CD4-positive, alpha-beta T cell (primary cell): ENCODE data around the gene RALGPS2. TPM values are rescaled to one million over a fixed set of nuclear protein-coding genes. Genes with fewer than 3 reads are reported as not detected.

ENCODE experiments used
- ATAC-seq: fragments of 200-7000 bp; cut with Tn5 transposase; one replicate; pipeline ENCODE4 v1.10.0; 2022; ENCODE audit warnings: mild to moderate bottlenecking; ENCODE audit not compliant: poor library complexity
- CTCF ChIA-PET: fragments of 350-600 bp; sonication (Branson Sonifier 250); formaldehyde crosslinking; loops from one replicate; lab custom pipeline; 2021; ENCODE audit warnings: antibody characterized with exemption, inconsistent platforms; lab: Charles Lee
- POLR2A ChIA-PET: fragments of 350-600 bp; sonication (Branson Sonifier 250); formaldehyde crosslinking; loops from one replicate; lab custom pipeline; 2021; ENCODE audit warnings: antibody characterized with exemption, inconsistent platforms; lab: Charles Lee
- DNase-seq, 14 experiments: peaks; one replicate each; pipeline ENCODE4 v3.0.0-alpha.2; 2013 to 2020; ENCODE audit warnings: mixed read lengths in 2 of 14
- H3K27ac ChIP-seq, 2 donors: one replicate each; pipeline versions ENCODE4 v1.5.1 to v1.7.0; 2013; ENCODE audit warnings: low read length in 2 of 2, low read depth in 1 of 2, mild to moderate bottlenecking in 1 of 2
- H3K27me3 ChIP-seq, 2 experiments: 1 replicate in 1 of 2; 2 replicates in 1 of 2; pipeline versions ENCODE4 v1.6.1 to v1.7.0; 2013; ENCODE audit warnings: low read length in 2 of 2, control low read depth in 1 of 2, mild to moderate bottlenecking in 1 of 2, moderate library complexity in 1 of 2; ENCODE audit not compliant: insufficient read depth in 2 of 2, control insufficient read depth in 1 of 2
- H3K36me3 ChIP-seq: one replicate; pipeline ENCODE4 v1.6.1; 2013; ENCODE audit warnings: low read length, control low read depth; ENCODE audit not compliant: insufficient read depth
- H3K4me1 ChIP-seq: one replicate; pipeline ENCODE4 v1.6.1; 2013; ENCODE audit warnings: low read length, control low read depth; ENCODE audit not compliant: insufficient read depth
- H3K4me3 ChIP-seq: one replicate; pipeline ENCODE4 v1.5.1; 2013; ENCODE audit warnings: mild to moderate bottlenecking, low read length, moderate library complexity
- H3K9me3 ChIP-seq, 2 experiments: 1 replicate in 1 of 2; 2 replicates in 1 of 2; pipeline versions ENCODE4 v1.6.1 to v1.7.0; 2013; ENCODE audit warnings: low read length in 2 of 2, mild to moderate bottlenecking in 2 of 2, control low read depth in 1 of 2, moderate library complexity in 1 of 2; ENCODE audit not compliant: control insufficient read depth in 1 of 2, insufficient read depth in 1 of 2
- H3K27ac Mint-ChIP-seq: one replicate; pipeline ENCODE4 v1.8.0; 2020; ENCODE audit warnings: mixed read lengths
- H3K27me3 Mint-ChIP-seq: one replicate; pipeline ENCODE4 v1.8.0; 2021; ENCODE audit warnings: mixed read lengths
- H3K36me3 Mint-ChIP-seq: one replicate; pipeline ENCODE4 v1.8.0; 2021; ENCODE audit warnings: low read depth, mixed read lengths
- H3K4me1 Mint-ChIP-seq: one replicate; pipeline ENCODE4 v1.8.0; 2021; ENCODE audit warnings: low read depth, mixed read lengths
- H3K4me3 Mint-ChIP-seq: one replicate; pipeline ENCODE4 v1.8.0; 2020; ENCODE audit warnings: mild to moderate bottlenecking, mixed read lengths
- H3K9me3 Mint-ChIP-seq: one replicate; pipeline ENCODE4 v1.8.0; 2020; ENCODE audit warnings: mixed read lengths
- intact Hi-C, 2 experiments: fragments of 100-400 bp; cut with DNase I in 1 of 2; cut with micrococcal nuclease in 1 of 2; formaldehyde crosslinking; loops; one replicate each; pipeline versions ENCODE4 v1.15.1 to v1.9.0; 2023 to 2025; cut with DNase I, micrococcal nuclease
- total RNA-seq, 174 experiments: library from RNA in 2 of 174; stranded (reverse) in 2 of 174; gene quantifications; one replicate each; pipeline ENCODE4 v1.2.3 and lab custom pipeline; 2021 to 2026
- TF ChIP-seq, protein P1 (sequence below): fragments of 200-600 bp; IDR thresholded peaks from one replicate; pipeline ENCODE4 v1.8.0; 2022; ENCODE audit warnings: antibody characterized with exemption, mild to moderate bottlenecking

The RALGPS2 gene
- total RNA-seq, 2 experiments from 2014 or later, result 8.6 to 10.8 TPM

DNA sequence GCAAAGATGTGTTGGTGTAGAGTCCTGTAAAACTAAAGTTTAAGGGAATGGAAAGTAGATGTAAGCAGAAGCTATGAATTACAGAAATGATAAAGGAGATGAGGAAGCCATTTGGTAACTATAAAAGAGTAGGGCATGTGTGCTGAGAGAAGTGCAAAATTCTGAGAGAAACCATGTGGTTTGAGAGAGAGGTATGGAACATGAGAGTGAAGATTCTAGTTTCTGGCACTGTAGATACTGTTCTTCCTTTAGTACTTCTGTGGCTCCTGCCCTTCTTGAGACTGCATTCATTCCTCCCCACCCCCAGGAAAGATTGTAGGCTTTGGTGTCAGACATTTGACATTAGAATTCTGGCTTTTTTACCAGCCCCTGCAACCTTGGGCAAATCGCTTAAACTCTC, 15.4 kb downstream of the RALGPS2 start:
- DNase-seq (no peak), ATAC-seq (no peak)
- CTCF ChIA-PET, result no interaction called here
- no peaks in the 10 kb centered on the region for H3K4me1 ChIP-seq
- Mint-ChIP-seq H3K4me3 (no peak overlapping the region), H3K9me3 (no peaks in the 10 kb centered on the region), H3K27me3 (no peaks in the 10 kb centered on the region), H3K27ac (no peak overlapping the region), H3K36me3 (peaks cover 66% of the 10 kb centered on the region), H3K4me1 (no peaks in the 10 kb centered on the region)
- peaks cover 0 to 4% of the 10 kb centered on the region in 2 experiments for H3K9me3 ChIP-seq
- intact Hi-C loops, result no loop called here
- H3K36me3 ChIP-seq, result no peaks in the 10 kb centered on the region
- H3K27ac ChIP-seq, result no peak overlapping the region
- no peaks in the 10 kb centered on the region for H3K27me3 ChIP-seq
- TF ChIP-seq, protein P1, sequence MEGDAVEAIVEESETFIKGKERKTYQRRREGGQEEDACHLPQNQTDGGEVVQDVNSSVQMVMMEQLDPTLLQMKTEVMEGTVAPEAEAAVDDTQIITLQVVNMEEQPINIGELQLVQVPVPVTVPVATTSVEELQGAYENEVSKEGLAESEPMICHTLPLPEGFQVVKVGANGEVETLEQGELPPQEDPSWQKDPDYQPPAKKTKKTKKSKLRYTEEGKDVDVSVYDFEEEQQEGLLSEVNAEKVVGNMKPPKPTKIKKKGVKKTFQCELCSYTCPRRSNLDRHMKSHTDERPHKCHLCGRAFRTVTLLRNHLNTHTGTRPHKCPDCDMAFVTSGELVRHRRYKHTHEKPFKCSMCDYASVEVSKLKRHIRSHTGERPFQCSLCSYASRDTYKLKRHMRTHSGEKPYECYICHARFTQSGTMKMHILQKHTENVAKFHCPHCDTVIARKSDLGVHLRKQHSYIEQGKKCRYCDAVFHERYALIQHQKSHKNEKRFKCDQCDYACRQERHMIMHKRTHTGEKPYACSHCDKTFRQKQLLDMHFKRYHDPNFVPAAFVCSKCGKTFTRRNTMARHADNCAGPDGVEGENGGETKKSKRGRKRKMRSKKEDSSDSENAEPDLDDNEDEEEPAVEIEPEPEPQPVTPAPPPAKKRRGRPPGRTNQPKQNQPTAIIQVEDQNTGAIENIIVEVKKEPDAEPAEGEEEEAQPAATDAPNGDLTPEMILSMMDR, result no peak
- POLR2A ChIA-PET, result no interaction called here
- H3K4me3 ChIP-seq, result no peak overlapping the region

DNA sequence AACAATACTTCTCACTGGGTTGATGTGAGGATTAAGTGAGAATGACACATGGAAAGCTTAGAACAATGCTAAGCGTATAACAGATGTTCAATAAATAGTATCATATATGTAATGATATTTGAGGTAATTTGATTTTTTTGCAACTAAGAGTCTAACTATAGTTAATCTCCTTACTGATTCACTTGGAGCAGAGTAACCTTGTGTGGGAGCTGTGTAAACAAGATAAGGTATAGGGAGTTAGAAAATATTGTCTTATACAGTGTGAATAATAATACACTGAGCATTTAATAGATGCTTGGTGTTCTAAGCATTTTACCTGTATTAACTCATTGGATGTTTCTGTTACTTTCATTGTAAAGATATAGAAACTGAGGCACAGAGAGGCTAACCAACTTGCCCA, 15.9 kb downstream of the RALGPS2 start:
- Histone ChIP-seq H3K27ac (no peak overlapping the region), H3K27me3 (no peaks in the 10 kb centered on the region), H3K4me3 (no peak overlapping the region), H3K36me3 (no peaks in the 10 kb centered on the region), H3K9me3 (peaks cover 0 to 4% of the 10 kb centered on the region in 2 experiments), H3K4me1 (no peaks in the 10 kb centered on the region)
- DNase-seq, result no peak
- TF ChIP-seq, protein P1, result no peak
- H3K4me1 Mint-ChIP-seq, result no peaks in the 10 kb centered on the region
- no peaks in the 10 kb centered on the region for H3K27me3 Mint-ChIP-seq
- H3K9me3 Mint-ChIP-seq, result no peaks in the 10 kb centered on the region
- intact Hi-C loops, result no loop called here
- H3K36me3 Mint-ChIP-seq, result peaks cover 66% of the 10 kb centered on the region
- H3K4me3 Mint-ChIP-seq, result no peak overlapping the region
- no peak for ATAC-seq
- ChIA-PET POLR2A (no interaction called here), CTCF (no interaction called here)
- H3K27ac Mint-ChIP-seq, result no peak overlapping the region

DNA sequence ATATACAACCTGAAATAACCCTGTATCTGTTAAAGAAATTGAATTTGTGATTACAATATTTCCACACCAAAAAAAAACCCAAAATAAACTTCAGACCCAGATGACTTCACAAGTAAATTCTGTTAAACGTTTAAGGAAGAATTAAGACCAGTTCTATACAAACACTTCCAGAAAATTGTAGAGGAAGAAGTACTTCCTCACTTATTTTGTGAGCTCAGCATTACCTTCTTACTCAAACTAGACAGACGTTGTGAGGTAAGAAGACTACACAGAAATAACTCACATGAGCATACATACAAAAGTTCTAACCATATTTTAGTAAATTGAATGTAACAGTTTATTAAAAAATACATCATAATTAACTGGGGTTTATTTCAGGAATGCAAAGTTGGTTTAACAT, 18.8 kb downstream of the RALGPS2 start:
- H3K9me3 Mint-ChIP-seq, result no peaks in the 10 kb centered on the region
- Histone ChIP-seq H3K27ac (no peak overlapping the region), H3K27me3 (no peaks in the 10 kb centered on the region), H3K4me3 (no peak overlapping the region), H3K4me1 (no peaks in the 10 kb centered on the region), H3K9me3 (peaks cover 0 to 4% of the 10 kb centered on the region in 2 experiments), H3K36me3 (no peaks in the 10 kb centered on the region)
- ChIA-PET POLR2A (no interaction called here), CTCF (no interaction called here)
- no peak overlapping the region for H3K4me3 Mint-ChIP-seq
- no peaks in the 10 kb centered on the region for H3K4me1 Mint-ChIP-seq
- ATAC-seq, result no peak
- H3K27ac Mint-ChIP-seq, result no peak overlapping the region
- TF ChIP-seq, protein P1, result no peak
- intact Hi-C loops, result no loop called here
- H3K36me3 Mint-ChIP-seq, result peaks cover 56% of the 10 kb centered on the region
- no peaks in the 10 kb centered on the region for H3K27me3 Mint-ChIP-seq
- no peak for DNase-seq
